Measurements from ENCODE around the gene GRB10.

GRB10 gene

DNA sequence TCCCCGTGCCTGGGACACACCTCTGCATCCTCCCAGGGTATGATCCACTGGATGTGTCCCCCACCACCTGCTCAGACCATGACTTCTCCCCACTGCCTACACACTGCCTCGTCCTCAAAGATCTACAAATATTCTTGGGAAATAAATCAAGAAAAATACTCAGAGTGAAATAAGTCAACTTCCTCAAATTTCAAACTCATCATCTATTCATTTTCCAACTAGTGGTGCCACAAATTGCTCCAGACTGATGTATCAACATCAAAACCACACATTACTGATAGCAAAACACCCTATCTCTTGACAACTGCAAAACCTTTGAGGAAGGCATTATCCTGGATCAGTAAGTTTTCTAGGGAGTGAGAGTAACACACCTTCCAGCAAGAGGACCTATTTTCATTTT is 87.7 kb downstream of the GRB10 start:
- FAIRE-seq (no peak), DNase-seq (ENCODE audit: insufficient read length) (no peak)
- TF ChIP-seq POLR2AphosphoS5 (IDR thresholded peaks at IDR 0.05; ENCODE audit: low read depth, low read length) (no peak), TAF1 (IDR thresholded peaks at IDR 0.05; ENCODE audit: borderline replicate concordance, low read depth, low read length) (no peak), POLR2A (IDR thresholded peaks at IDR 0.05; ENCODE audit: low read depth, low read length) (no peak)

DNA sequence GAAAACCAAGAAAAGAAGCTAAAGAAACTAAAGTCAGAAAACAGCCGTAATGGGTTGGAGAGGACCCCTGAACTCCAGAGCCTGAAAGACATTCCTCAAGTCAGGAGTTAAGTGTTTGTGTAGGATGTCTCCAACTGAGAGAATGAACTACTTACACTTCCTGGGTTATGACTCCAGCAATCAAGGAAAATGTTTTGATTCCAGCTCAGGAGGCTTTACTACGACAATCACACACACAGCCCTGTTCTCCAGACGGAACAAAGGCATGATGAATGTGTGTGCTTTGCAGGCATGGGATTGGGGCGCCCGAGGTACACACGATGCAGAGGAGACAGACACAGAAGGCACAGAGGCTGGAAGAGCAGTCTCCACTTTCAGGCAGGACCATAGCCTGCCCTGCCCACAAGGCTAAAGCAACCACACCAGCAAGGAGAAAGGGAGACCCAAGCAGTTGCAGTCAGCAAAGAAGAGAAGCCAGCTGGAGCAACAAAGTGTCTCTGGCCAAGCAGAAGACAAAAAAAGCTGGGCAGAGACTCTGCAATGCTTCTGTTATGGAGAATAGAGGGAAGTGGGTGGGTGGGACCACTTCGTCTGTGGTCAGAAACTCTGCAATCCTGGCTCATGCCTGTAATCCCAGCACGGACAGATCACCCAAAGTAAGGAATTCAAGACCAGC is 89.1 kb downstream of the GRB10 start:
- FAIRE-seq, result no peak
- TF ChIP-seq POLR2AphosphoS5 (IDR thresholded peaks at IDR 0.05; ENCODE audit: low read depth, low read length) (no peak), TAF1 (IDR thresholded peaks at IDR 0.05; ENCODE audit: borderline replicate concordance, low read depth, low read length) (no peak), POLR2A (IDR thresholded peaks at IDR 0.05; ENCODE audit: low read depth, low read length) (no peak)
- no peak for DNase-seq (ENCODE audit: insufficient read length)

DNA sequence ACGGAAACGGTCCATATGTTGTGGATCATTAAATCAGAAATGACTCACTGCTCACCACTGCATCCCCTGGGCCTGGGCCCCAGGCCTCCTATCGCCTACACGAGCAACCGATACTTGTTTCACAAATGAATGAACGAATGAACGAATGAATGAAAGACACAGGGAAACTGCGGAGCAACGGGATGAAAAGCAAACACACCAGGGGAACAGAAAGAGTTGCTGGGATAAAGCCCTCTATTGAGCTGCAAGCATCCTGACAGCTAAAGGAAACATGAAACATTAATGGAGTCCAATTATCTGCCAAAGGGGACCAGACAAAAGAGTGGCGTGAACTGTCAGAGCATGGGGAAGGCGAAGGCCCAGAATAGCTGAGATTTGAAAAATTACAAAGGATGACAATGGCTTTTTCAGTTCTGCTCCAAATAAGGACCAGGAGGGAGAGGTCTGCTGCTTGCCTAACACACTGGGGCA is 92.1 kb downstream of the GRB10 start:
- FAIRE-seq (no peak), DNase-seq (ENCODE audit: insufficient read length) (no peak)
- TF ChIP-seq POLR2A (IDR thresholded peaks at IDR 0.05; ENCODE audit: low read depth, low read length), result no peak
- TF ChIP-seq POLR2AphosphoS5 (IDR thresholded peaks at IDR 0.05; ENCODE audit: low read depth, low read length), result no peak
- no peak for TF ChIP-seq TAF1 (IDR thresholded peaks at IDR 0.05; ENCODE audit: borderline replicate concordance, low read depth, low read length)

DNA sequence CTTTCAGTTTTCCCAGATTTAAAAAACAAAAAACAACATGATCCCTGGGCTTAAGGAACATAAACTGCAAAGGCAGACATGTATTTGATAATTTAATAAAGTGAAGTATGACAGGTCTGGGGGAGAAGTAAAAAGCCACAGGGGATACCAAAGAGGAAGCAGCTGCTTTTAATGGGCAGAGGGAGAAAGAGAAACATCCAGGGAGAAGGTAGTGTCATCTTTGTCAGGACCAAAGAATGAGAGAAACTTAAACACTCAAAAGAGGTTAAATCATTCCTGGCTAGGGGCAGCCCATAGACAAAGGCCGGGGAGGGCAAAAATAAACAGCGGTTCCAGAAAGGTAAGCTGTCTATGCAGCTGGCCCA is 94.5 kb downstream of the GRB10 start:
- TF ChIP-seq TAF1 (IDR thresholded peaks at IDR 0.05; ENCODE audit: borderline replicate concordance, low read depth, low read length) (no peak), POLR2A (IDR thresholded peaks at IDR 0.05; ENCODE audit: low read depth, low read length) (no peak), POLR2AphosphoS5 (IDR thresholded peaks at IDR 0.05; ENCODE audit: low read depth, low read length) (no peak)
- FAIRE-seq, result no peak
- no peak for DNase-seq (ENCODE audit: insufficient read length)

DNA sequence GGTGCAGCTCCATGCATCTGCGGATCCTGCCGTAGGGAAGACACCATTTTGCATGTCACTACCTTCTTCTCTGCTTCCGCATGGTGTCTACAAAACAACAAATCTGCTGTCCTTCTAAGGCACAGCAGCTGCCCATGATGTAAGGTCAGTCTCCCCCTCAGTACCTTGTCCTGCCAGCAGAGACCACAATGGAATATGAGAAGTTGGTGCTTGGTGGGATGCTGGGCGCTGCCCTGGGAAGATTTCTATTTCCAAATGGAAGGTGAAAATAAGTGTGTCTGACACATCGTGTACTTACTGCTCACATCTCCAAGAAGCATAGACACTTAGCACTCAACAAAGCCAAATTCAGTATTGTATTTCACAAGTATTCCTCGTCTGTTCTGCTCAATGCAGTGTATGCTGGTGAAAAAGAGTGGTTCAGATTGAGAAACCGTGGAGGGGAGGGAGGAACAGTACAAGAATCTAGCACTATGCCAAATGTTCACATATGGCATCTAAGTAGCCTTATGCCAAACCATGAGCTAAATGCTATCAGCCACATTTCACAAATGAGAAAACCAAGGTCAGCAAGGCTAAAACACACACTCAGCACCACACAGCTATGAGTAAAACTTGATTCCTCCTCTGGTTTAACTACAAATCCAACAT is 95.0 kb downstream of the GRB10 start:
- TF ChIP-seq POLR2A (IDR thresholded peaks at IDR 0.05; ENCODE audit: low read depth, low read length) (no peak), POLR2AphosphoS5 (IDR thresholded peaks at IDR 0.05; ENCODE audit: low read depth, low read length) (no peak), TAF1 (IDR thresholded peaks at IDR 0.05; ENCODE audit: borderline replicate concordance, low read depth, low read length) (no peak)
- FAIRE-seq (no peak), DNase-seq (ENCODE audit: insufficient read length) (no peak)

DNA sequence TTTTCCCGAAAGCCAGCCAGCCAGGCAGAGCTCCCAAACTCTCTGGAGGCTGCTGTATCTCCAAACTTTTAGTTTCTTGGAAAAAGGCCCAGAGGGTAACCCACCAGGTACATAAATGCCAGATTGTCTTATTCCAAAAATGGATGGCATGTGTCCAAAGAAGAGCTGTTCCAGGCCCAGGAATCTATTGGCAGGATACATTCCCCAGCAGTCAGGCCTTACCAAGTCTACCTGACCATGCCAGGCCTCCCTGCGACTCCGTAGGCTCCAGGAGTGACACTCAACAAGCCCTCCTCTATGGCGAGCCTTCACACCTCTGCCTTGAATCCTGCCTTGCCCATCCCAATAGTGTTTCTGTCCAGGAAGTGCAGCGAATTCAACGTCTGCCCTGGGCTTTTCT is 95.6 kb downstream of the GRB10 start:
- TF ChIP-seq POLR2AphosphoS5 (IDR thresholded peaks at IDR 0.05; ENCODE audit: low read depth, low read length) (no peak), POLR2A (IDR thresholded peaks at IDR 0.05; ENCODE audit: low read depth, low read length) (no peak), TAF1 (IDR thresholded peaks at IDR 0.05; ENCODE audit: borderline replicate concordance, low read depth, low read length) (no peak)
- no peak for DNase-seq (ENCODE audit: insufficient read length)
- no peak for FAIRE-seq

DNA sequence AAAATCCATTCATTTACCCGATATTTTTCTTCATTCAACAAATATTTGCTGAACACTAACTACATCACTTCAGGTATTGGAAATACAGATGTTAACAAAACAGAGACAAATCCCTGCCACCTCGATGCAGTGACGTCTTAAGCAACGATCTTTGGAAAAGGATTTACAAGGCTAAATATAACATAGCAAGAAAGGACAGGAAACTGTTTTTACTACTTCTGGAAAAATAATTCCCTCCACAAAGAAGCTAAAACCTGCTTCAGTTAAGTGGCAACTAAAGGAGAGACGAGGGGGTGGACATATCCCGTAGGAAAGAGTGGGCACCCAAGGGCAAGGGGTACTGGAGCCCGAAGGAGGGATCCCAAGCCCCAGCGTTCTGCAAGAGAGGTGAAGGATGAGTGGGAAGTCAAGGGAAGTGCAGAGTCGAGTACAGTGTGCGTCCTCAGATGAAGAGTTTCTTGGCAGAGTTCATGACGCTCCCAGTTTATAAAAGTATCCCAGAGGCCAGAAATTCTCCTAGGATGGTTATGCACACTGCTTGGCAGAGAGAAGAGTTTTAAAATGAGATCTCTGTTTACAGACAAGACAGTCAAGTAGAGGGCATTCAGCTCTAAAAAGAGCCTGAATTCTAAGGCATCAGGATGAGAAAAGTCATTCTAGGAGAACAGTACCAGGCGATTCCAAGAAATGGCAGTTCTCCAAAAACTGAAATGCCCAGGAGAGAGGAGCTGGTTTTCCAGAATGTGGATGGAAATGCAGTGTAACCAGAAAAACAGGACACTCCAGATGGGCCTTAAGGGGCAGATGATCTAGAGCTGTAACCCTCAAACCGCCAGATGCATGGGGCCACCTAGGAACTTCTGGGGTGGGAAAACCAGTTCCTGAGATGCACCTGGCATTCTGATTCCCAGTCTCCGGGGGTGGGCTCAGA is 97.3 kb downstream of the GRB10 start:
- no peak for TF ChIP-seq POLR2A (IDR thresholded peaks at IDR 0.05; ENCODE audit: low read depth, low read length)
- no peak for TF ChIP-seq TAF1 (IDR thresholded peaks at IDR 0.05; ENCODE audit: borderline replicate concordance, low read depth, low read length)
- TF ChIP-seq POLR2AphosphoS5 (IDR thresholded peaks at IDR 0.05; ENCODE audit: low read depth, low read length), result no peak
- FAIRE-seq, result no peak
- no peak for DNase-seq (ENCODE audit: insufficient read length)

DNA sequence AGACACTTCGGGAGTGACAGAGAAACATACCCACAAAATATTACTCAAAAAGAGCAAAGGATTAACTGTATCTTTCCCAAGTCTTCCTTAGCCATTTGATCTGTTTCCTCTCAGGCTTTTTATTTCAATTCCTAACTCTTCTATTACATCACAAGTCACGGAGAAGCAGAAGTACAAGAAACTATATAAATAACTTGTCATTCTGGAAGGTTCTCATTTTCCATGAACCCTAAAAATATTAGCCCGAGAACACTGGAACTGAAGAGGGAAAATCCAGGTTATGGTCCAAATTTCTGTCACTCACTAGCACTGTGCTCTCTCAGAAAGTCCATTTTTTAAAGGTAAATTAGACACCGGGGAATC is 98.0 kb downstream of the GRB10 start:
- DNase-seq (ENCODE audit: insufficient read length) (no peak), FAIRE-seq (no peak)
- TF ChIP-seq POLR2AphosphoS5 (IDR thresholded peaks at IDR 0.05; ENCODE audit: low read depth, low read length) (no peak), TAF1 (IDR thresholded peaks at IDR 0.05; ENCODE audit: borderline replicate concordance, low read depth, low read length) (no peak), POLR2A (IDR thresholded peaks at IDR 0.05; ENCODE audit: low read depth, low read length) (no peak)

DNA sequence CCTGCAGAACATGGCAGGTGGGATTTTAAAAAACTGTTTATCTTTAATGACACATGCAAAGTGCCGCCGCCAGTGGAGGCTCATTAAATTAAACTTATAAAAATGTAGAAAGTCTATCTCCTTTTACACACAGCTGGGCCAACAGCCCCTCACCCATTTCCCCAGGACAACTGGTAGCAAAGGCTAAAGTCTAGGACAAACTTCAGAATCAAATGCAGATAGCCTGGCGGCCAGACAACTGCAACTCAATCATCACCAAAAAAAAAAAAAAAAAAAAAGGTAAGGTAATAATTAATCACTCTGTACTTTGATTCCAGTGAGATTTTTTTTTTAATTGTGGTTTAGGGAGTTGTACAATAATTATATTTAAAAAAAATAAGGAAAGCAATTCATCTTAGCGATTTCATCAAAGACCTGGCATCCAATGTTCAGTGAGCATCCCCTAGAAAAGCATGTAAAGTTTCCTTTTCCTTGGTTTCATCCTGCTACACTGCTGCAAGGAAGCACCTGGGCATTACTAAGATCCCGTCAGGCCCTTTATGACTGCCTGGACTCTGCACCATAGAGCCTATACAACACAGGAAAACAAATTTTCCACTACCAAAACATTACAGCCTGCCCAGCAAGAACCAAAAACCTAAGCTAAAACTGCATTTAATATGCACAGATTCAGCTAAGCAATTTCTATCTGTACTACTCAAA is 98.5 kb downstream of the GRB10 start:
- FAIRE-seq, result no peak
- no peak for DNase-seq (ENCODE audit: insufficient read length)
- no peak for TF ChIP-seq POLR2A (IDR thresholded peaks at IDR 0.05; ENCODE audit: low read depth, low read length)
- no peak for TF ChIP-seq TAF1 (IDR thresholded peaks at IDR 0.05; ENCODE audit: borderline replicate concordance, low read depth, low read length)

DNA sequence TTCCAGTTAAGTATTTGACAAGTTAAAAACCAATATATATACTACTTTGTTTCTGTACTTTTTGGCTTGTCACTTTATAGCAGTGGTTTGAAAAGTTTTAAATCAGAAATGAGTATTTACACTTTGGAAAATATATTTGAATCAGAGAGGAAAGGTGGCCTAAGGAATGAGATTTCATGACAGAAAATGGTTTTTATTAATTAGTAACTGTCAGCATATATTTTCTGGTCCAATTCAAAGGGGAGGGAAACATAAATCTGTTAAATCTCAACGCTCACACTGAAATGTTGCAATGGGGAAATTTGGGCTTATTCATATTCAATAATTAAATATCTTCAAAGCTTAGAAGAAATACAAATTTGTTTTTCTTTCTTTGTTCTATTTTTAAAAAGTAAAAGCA is 100.1 kb downstream of the GRB10 start:
- DNase-seq (ENCODE audit: insufficient read length), result no peak
- TF ChIP-seq POLR2A (IDR thresholded peaks at IDR 0.05; ENCODE audit: low read depth, low read length), result no peak
- no peak for TF ChIP-seq TAF1 (IDR thresholded peaks at IDR 0.05; ENCODE audit: borderline replicate concordance, low read depth, low read length)
- TF ChIP-seq POLR2AphosphoS5 (IDR thresholded peaks at IDR 0.05; ENCODE audit: low read depth, low read length), result no peak
- no peak for FAIRE-seq

DNA sequence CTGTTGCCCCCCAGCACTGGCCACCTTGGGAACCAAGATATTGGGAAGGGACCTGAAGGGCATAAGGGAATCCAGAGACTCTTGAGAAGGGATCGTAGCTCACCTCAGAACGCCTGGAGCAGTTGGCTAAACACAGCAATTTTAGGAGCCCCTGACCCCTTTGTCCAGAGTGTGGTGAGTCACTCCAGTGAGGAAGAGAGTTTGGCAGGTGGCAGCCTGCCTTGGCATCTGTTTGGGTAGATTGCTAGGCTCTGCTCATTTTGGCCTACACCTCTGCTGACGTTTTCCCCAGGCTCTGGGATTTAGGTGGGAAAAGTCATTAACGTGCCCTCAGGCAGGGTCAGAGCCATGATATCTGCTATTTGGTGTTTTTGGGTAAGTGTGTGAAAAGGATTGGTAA is 100.6 kb downstream of the GRB10 start:
- TF ChIP-seq POLR2AphosphoS5 (IDR thresholded peaks at IDR 0.05; ENCODE audit: low read depth, low read length), result no peak
- no peak for TF ChIP-seq POLR2A (IDR thresholded peaks at IDR 0.05; ENCODE audit: low read depth, low read length)
- TF ChIP-seq TAF1 (IDR thresholded peaks at IDR 0.05; ENCODE audit: borderline replicate concordance, low read depth, low read length), result no peak
- no peak for FAIRE-seq
- no peak for DNase-seq (ENCODE audit: insufficient read length)

Measured in GM12892 (cell line).